Muscle layer of duodenum (tissue), 2 donors: ENCODE measurements around the gene SRC.

Source experiments
- H3K27ac ChIP-seq: one replicate; pipeline ENCODE4 v1.7.0; 2013; ENCODE audit warnings: mild to moderate bottlenecking, low read length
- H3K27me3 ChIP-seq: one replicate; pipeline ENCODE4 v1.7.0; 2013; ENCODE audit warnings: low read depth, mild to moderate bottlenecking, control low read depth, low read length
- H3K36me3 ChIP-seq, 2 donors: one replicate each; pipeline ENCODE4 v1.7.0; 2013; ENCODE audit warnings: low read length in 2 of 2, control low read depth in 1 of 2, mild to moderate bottlenecking in 1 of 2; ENCODE audit not compliant: insufficient read depth in 2 of 2, control insufficient read depth in 1 of 2
- H3K4me1 ChIP-seq, 2 donors: one replicate each; pipeline ENCODE4 v1.7.0; 2013; ENCODE audit warnings: low read length in 2 of 2, mild to moderate bottlenecking in 2 of 2, control low read depth in 1 of 2, moderate library complexity in 1 of 2; ENCODE audit not compliant: insufficient read depth in 2 of 2, control insufficient read depth in 1 of 2
- H3K4me3 ChIP-seq, 2 donors: one replicate each; pipeline ENCODE4 v1.7.0; 2013; ENCODE audit warnings: low read length in 2 of 2, low read depth in 1 of 2, mild to moderate bottlenecking in 1 of 2
- H3K9me3 ChIP-seq, 2 donors: one replicate each; pipeline ENCODE4 v1.7.0; 2013; ENCODE audit warnings: low read length in 2 of 2, control low read depth in 1 of 2, mild to moderate bottlenecking in 1 of 2; ENCODE audit not compliant: control insufficient read depth in 1 of 2
- donor health status: healthy.

SRC gene

GRCh38 chr20:37315452-37316110 lies 30.4 kb upstream of the SRC start:
- H3K9me3 ChIP-seq, result no peaks in the 10 kb centered on the region
- H3K4me1 ChIP-seq, result peaks cover 10 to 42% of the 10 kb centered on the region in 2 donors
- H3K27ac ChIP-seq, result peak overlapping the region; percentile 62
- no peaks in the 10 kb centered on the region for H3K27me3 ChIP-seq
- H3K4me3 ChIP-seq, result no peak overlapping the region
- peaks cover 19% of the 10 kb centered on the region in 2 donors for H3K36me3 ChIP-seq

GRCh38 chr20:37316116-37316774 lies 29.7 kb upstream of the SRC start:
- peak overlapping the region; percentile 62 for H3K27ac ChIP-seq
- H3K4me1 ChIP-seq, result peaks cover 10 to 42% of the 10 kb centered on the region in 2 donors
- peaks cover 15 to 19% of the 10 kb centered on the region in 2 donors for H3K36me3 ChIP-seq

GRCh38 chr20:37316775-37317170 lies 29.2 kb upstream of the SRC start:
- H3K9me3 ChIP-seq, result no peaks in the 10 kb centered on the region
- H3K4me3 ChIP-seq, result no peak overlapping the region
- H3K27me3 ChIP-seq, result no peaks in the 10 kb centered on the region
- peaks cover 10 to 40% of the 10 kb centered on the region in 2 donors for H3K4me1 ChIP-seq
- H3K27ac ChIP-seq, result no peak overlapping the region
- H3K36me3 ChIP-seq, result peaks cover 15 to 19% of the 10 kb centered on the region in 2 donors

More at GRCh38 chr20:37316116-37316774, 29.7 kb upstream of the SRC start:
- H3K4me3 ChIP-seq, result no peak overlapping the region
- H3K9me3 ChIP-seq, result no peaks in the 10 kb centered on the region
- no peaks in the 10 kb centered on the region for H3K27me3 ChIP-seq

GRCh38 chr20:37317316-37317715 lies 28.6 kb upstream of the SRC start:
- Histone ChIP-seq H3K36me3 (peaks cover 15 to 19% of the 10 kb centered on the region in 2 donors), H3K27me3 (no peaks in the 10 kb centered on the region), H3K4me3 (no peak overlapping the region), H3K27ac (no peak overlapping the region), H3K4me1 (peaks cover 6 to 35% of the 10 kb centered on the region in 2 donors), H3K9me3 (no peaks in the 10 kb centered on the region)

- no peak overlapping the region for H3K4me3 ChIP-seq
- H3K4me1 ChIP-seq, result peaks cover 5 to 29% of the 10 kb centered on the region in 2 donors
- H3K9me3 ChIP-seq, result no peaks in the 10 kb centered on the region
- no peak overlapping the region for H3K27ac ChIP-seq
- H3K27me3 ChIP-seq, result no peaks in the 10 kb centered on the region
- H3K36me3 ChIP-seq, result peaks cover 15 to 19% of the 10 kb centered on the region in 2 donors
Measured at GRCh38 chr20:37317994-37318640, 27.8 kb upstream of the SRC start.

GRCh38 chr20:37319151-37319671 lies 26.7 kb upstream of the SRC start:
- no peaks in the 10 kb centered on the region for H3K9me3 ChIP-seq
- H3K27me3 ChIP-seq, result no peaks in the 10 kb centered on the region
- H3K36me3 ChIP-seq, result peaks cover 15 to 19% of the 10 kb centered on the region in 2 donors
- H3K27ac ChIP-seq, result no peak overlapping the region
- H3K4me1 ChIP-seq, result peaks cover 2 to 22% of the 10 kb centered on the region in 2 donors
- no peak overlapping the region for H3K4me3 ChIP-seq

GRCh38 chr20:37323985-37324384 lies 22.0 kb upstream of the SRC start:
- Histone ChIP-seq H3K36me3 (no peaks in the 10 kb centered on the region), H3K27ac (no peak overlapping the region), H3K4me3 (no peak overlapping the region), H3K4me1 (peaks cover 5 to 33% of the 10 kb centered on the region in 2 donors), H3K27me3 (no peaks in the 10 kb centered on the region), H3K9me3 (no peaks in the 10 kb centered on the region)

- H3K36me3 ChIP-seq, result no peaks in the 10 kb centered on the region
- peaks cover 5 to 33% of the 10 kb centered on the region in 2 donors for H3K4me1 ChIP-seq
- no peak overlapping the region for H3K27ac ChIP-seq
- no peak overlapping the region for H3K4me3 ChIP-seq
- H3K27me3 ChIP-seq, result no peaks in the 10 kb centered on the region
- H3K9me3 ChIP-seq, result no peaks in the 10 kb centered on the region
Measured at GRCh38 chr20:37325206-37325605, 20.7 kb upstream of the SRC start.

GRCh38 chr20:37326666-37327065 lies 19.3 kb upstream of the SRC start:
- no peak overlapping the region for H3K4me3 ChIP-seq
- peak overlapping the region; percentile 12 for H3K27ac ChIP-seq
- H3K9me3 ChIP-seq, result no peaks in the 10 kb centered on the region
- no peaks in the 10 kb centered on the region for H3K27me3 ChIP-seq
- peaks cover 5 to 41% of the 10 kb centered on the region in 2 donors for H3K4me1 ChIP-seq
- no peaks in the 10 kb centered on the region for H3K36me3 ChIP-seq

GRCh38 chr20:37327748-37328147 lies 18.2 kb upstream of the SRC start:
- Histone ChIP-seq H3K27ac (peak overlapping the region; percentile 67), H3K9me3 (no peaks in the 10 kb centered on the region), H3K36me3 (no peaks in the 10 kb centered on the region), H3K27me3 (no peaks in the 10 kb centered on the region), H3K4me3 (no peak overlapping the region), H3K4me1 (peaks cover 5 to 51% of the 10 kb centered on the region in 2 donors)
